GM21526 (cell line): Measurements from ENCODE around the gene MED17.

Experiments
- ATAC-seq: cut with Tn5 transposase; IDR thresholded peaks from one replicate; pipeline ENCODE4 v1.9.1; 2021; ENCODE audit warnings: moderate library complexity; ENCODE audit not compliant: unreplicated experiment, low FRiP score

The MED17 gene

DNA sequence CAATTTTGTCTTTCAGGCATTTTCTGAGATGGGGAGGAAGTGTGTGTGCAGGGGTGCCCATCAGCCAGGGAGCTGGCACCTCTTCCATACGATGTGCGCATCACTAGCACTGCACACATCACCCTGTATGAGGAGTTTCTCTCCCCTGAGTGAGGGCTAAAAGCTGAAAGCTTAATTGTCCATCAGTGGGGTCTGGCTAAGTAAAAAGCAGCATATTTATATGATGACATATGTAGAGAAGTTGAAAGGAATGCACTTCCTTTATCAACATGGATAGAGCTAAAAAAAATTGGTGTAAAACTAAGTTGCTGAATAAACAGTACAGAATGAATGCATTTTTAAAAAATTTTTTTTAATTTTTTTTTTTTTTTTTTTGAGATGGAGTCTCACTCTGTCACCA is 62.3 kb downstream of the MED17 start:
- no peak for ATAC-seq

DNA sequence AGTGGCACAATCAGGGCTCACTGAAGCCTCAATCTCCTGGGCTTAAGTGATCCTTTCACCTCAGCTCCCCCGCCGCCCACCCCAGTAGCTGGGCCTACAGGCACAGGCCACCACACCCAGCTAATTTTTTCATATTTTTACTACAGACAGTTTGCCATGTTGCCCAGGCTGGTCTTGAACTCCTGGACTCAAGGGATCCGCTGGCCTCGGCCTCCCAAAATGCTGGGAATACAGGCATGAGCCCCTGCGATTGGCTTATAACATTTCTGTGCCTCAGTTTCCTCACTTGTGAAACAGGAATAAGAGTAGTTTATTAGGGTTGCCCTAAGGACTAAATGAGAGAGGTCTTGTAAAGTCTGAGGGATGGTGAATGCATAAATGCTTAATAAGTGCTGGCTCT is 65.1 kb downstream of the MED17 start:
- no peak for ATAC-seq

DNA sequence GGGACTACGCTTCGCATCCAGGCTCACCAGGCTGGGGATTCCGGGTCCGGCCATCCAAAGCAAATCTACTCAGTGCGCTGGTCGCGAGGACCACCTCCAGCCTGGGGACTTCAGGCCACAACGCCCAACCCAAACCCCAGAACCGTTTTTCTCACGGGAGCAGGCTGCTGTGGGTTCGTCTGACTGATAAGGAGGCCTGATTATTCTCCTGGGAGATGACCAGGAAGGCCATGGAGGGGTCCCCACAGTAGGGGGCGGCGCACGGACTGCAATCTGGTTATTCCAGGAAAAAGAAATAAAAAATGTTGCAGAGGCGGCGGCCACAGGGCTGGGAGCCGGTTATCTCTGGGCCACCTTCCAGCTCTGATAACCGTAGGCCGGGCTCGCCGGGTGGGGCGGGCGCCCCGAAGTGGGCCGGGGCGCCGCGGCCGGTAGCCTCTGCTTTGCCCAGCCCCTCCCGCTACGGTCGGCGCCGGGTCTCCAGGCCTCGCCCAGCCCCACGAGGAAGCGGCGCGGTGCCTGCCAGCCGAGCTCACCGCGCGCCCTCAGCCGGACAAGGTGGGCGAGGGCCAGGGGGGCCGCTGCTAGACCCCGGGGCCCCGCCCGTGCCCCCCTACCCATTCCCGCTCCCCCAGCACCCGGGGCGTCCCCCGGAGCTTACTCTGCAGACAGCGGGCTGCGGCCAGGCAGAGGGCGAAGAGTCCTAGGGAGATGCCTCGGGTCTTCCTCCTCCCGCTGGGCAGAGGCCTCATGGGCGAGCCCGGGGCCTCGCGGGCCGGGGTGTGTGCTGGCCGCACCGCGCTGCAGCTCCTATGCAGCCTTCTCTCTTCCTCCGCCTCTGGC is 65.9 kb downstream of the MED17 start:
- ATAC-seq: no peak

DNA sequence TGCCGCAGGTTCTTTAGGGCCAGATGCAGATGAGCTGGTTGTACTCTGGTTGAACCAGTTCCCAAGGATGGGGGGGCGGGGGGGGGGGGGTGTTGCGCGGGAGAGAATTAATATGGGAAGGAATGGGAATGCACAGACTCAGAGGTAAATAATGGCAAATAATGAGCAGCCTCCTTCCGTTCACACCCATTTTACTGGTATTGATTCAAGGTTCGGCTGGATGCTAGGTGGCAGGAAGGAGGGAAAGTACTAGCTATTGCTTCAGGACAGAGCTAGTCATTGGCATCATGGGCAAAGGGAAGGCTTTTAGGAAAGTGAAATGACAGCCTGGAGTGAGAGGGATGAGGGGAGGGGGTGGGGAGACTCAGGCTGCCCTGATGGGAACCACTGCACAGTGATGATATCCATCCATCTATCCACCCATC is 66.5 kb downstream of the MED17 start, which contains the start of gene VSTM5:
VSTM5 (minus strand) TSS at position 25 of the 425 bp plus-strand sequence. CDS start 116 bp downstream, outside the sequence.
- ATAC-seq: no peak

DNA sequence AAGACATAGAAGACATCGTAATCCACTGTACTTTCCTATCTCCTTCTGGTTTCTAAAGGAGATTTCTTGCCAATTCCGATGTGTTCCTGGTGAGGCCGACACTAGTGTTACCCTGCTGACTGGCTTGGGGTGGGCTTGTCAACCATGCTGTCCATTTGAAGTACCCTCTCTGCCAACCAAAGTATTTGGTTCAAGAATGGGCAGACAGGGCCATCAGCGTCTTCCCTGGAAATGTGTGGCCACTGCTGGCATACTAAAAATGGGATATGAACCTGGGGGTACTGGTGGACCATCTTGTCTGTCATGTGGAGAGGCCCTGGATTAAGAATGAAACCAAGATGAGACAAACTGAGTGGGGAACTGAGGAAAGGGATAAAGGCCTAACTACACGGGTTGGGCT is 68.2 kb downstream of the MED17 start:
- ATAC-seq: no peak

DNA sequence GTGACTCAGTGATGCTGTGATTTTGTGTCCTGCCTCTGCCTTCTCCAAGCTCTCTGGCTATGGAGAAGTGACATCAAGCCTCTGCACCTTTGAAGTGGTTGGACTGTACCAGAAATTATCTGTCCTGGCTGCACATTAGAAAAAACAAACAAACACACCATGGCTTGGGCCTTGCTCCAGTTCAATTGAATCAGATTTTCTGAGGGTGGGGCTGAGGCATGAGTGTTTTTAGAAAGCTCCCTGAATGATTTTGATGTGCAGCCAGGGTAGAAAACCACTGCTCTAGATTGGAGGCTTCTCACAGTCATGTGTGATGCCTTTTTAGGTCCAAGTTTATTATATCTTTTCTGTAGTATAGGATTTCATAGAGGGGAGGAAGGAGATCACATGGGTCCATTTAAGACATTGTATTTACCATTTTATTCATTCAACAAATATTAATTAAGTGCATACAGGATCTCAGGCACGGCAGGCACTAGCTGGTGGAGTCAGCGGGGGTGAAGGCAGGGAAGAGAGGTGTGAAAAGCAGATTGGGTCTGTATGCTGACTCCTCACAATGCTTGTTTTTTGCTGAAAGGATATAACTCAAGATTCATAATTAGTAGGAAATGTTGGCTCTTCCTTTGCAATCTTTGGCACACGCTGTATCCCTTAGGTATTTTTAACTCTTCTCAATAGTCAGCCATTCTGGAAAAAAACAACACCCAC is 73.5 kb downstream of the MED17 start:
- no peak for ATAC-seq

DNA sequence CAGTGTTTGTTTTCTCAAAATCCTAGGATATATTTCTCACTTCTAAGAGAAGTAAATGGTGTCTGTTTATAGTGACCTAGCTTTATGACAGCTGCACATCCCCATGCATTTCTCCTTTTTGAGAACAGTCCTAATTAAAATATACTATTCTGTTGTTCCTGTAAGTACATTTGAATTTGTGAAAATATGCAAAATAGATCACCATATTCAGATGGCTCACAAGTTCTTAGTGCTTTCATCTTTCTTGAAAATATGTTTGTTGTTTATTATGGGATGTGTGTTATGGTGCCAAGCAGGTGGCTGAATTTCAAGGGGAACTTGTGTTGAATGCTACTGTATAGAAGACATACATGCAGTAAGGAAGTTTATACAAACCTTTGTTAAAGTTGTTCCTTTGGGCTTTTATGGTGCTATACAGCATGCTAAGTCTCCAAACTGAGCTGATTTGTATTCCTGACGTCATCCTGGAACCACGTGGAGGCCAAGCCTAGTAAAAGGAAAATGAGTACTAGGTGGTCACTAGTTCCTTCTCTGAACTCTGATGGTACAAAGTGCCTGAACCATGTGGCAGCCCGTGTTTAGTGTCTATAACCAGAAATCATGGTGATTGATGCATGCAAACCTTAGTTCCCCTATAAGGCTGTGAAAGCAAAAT is 74.2 kb downstream of the MED17 start:
- ATAC-seq: no peak

DNA sequence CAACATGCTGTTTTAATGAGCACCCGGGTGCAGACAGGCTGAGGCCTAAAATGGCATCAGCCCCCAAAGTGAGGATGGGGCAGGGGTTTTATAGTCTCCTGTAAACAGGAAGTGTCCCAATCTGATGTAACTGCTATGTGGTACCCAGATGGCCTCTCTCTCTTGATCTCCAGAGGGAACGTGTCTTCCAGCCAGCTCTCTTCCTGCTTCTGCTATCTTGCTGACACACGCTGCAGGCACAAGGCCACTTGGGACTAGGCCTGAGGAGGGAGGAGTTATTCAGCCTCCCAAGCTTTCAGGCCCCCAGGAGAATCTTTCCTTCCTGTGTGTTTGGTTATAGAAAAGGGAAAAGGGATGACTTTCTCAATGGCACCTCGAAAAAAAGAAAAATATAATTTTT is 77.7 kb downstream of the MED17 start:
- no peak for ATAC-seq
